HEK293 (cell line): Measurements from ENCODE around the gene KCTD1.

ENCODE experiments used
- BCL6B ChIP-seq: fragments of 450-650 bp; formaldehyde crosslinking; IDR thresholded peaks from 2 replicates; pipeline ENCODE4 v1.5.1; 2017; ENCODE audit warnings: missing biosample characterization, missing genetic modification characterization
- CTCF ChIP-seq: fragments of 450-650 bp; formaldehyde crosslinking; IDR thresholded peaks from 2 replicates; pipeline ENCODE4 v1.5.1; 2016; ENCODE audit warnings: missing biosample characterization, missing genetic modification characterization
- ZNF146 ChIP-seq: fragments of 450-650 bp; formaldehyde crosslinking; IDR thresholded peaks from 2 replicates; pipeline ENCODE4 v1.5.1; 2016; ENCODE audit warnings: missing biosample characterization, missing genetic modification characterization
- ZNF24 ChIP-seq: fragments of 450-650 bp; formaldehyde crosslinking; IDR thresholded peaks from 2 replicates; pipeline ENCODE4 v1.5.1; 2016; ENCODE audit warnings: missing biosample characterization, missing genetic modification characterization
- ZNF280C ChIP-seq: fragments of 450-650 bp; formaldehyde crosslinking; IDR thresholded peaks from 2 replicates; pipeline ENCODE4 v1.5.1; 2016; ENCODE audit warnings: missing biosample characterization, missing genetic modification characterization
- ZNF335 ChIP-seq: fragments of 450-650 bp; formaldehyde crosslinking; conservative IDR thresholded peaks from 2 replicates; pipeline ENCODE4 v1.5.1; 2016; ENCODE audit warnings: missing biosample characterization, missing genetic modification characterization
- ZNF426 ChIP-seq: fragments of 450-650 bp; formaldehyde crosslinking; IDR thresholded peaks from 2 replicates; pipeline ENCODE4 v1.5.1; 2017; ENCODE audit warnings: missing biosample characterization, missing genetic modification characterization, mild to moderate bottlenecking, inconsistent platforms, moderate library complexity
- ZNF785 ChIP-seq: fragments of 450-650 bp; formaldehyde crosslinking; IDR thresholded peaks from 2 replicates; pipeline ENCODE4 v1.5.1; 2016; ENCODE audit warnings: missing biosample characterization, missing genetic modification characterization
- ZSCAN18 ChIP-seq: fragments of 450-650 bp; formaldehyde crosslinking; IDR thresholded peaks from 2 replicates; pipeline ENCODE4 v1.5.1; 2016; ENCODE audit warnings: missing biosample characterization, missing genetic modification characterization
- ZSCAN5A ChIP-seq: fragments of 450-650 bp; formaldehyde crosslinking; IDR thresholded peaks from 2 replicates; pipeline ENCODE4 v1.5.1; 2016; ENCODE audit warnings: missing biosample characterization, missing genetic modification characterization
- ZXDB ChIP-seq: fragments of 450-650 bp; formaldehyde crosslinking; IDR thresholded peaks from 2 replicates; pipeline ENCODE4 v1.5.1; 2016; ENCODE audit warnings: missing biosample characterization, missing genetic modification characterization

GRCh38 chr18:26563024-26563423 lies 14.7 kb upstream of the KCTD1 start:
- no peak for TF ChIP-seq CTCF
- TF ChIP-seq ZXDB (tag by site-specific recombination): no peak
- no peak for TF ChIP-seq ZNF24 (tag by site-specific recombination)
- TF ChIP-seq BCL6B: no peak
- TF ChIP-seq ZNF426 (tag by site-specific recombination): no peak
- no peak for TF ChIP-seq ZNF146 (tag by site-specific recombination)
- no peak for TF ChIP-seq ZSCAN5A (tag by site-specific recombination)
- no peak for TF ChIP-seq ZNF335 (tag by site-specific recombination)
- TF ChIP-seq ZSCAN18: no peak
- no peak for TF ChIP-seq ZNF785 (tag by site-specific recombination)
- TF ChIP-seq ZNF280C (tag by site-specific recombination): no peak
